Mammary epithelial cell (primary cell): Measurements from ENCODE around the gene NPAS3.

Experiments
- EZH2 ChIP-seq: IDR thresholded peaks from 2 replicates; pipeline ENCODE4 v1.6.1; 2012; ENCODE audit warnings: low read length, inconsistent platforms, borderline replicate concordance
- TF ChIP-seq, protein P1 (sequence below), 2 donors: IDR thresholded peaks in 1 of 2; conservative IDR thresholded peaks in 1 of 2; 2 replicates each; pipeline ENCODE4 v1.5.1; 2011 to 2012; ENCODE audit warnings: inconsistent platforms in 2 of 2, low read length in 2 of 2, mild to moderate bottlenecking in 2 of 2, control low read depth in 1 of 2, low read depth in 1 of 2; ENCODE audit not compliant: insufficient read depth in 1 of 2; ENCODE audit errors: extremely low read depth in 1 of 2

DNA sequence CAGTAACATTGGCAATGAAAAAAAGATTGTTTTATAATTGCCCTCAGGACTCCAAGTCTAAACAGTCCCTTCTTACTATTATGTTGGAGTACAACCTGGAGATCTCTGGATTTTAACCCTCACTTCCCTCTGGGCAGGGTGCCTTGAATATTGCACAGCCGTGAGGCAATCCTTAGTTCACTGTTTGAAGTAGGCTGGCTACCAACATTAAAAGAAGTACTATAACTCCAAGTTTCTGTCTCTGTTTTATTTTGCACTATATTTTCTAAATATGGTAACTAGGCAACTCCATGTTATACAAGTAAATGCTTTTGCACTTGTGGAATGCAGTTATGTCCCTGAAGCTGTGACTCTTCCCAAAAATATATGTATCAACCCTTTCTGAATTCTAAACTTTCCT lies 521.5 kb downstream of the NPAS3 start:
- TF ChIP-seq, protein P1, sequence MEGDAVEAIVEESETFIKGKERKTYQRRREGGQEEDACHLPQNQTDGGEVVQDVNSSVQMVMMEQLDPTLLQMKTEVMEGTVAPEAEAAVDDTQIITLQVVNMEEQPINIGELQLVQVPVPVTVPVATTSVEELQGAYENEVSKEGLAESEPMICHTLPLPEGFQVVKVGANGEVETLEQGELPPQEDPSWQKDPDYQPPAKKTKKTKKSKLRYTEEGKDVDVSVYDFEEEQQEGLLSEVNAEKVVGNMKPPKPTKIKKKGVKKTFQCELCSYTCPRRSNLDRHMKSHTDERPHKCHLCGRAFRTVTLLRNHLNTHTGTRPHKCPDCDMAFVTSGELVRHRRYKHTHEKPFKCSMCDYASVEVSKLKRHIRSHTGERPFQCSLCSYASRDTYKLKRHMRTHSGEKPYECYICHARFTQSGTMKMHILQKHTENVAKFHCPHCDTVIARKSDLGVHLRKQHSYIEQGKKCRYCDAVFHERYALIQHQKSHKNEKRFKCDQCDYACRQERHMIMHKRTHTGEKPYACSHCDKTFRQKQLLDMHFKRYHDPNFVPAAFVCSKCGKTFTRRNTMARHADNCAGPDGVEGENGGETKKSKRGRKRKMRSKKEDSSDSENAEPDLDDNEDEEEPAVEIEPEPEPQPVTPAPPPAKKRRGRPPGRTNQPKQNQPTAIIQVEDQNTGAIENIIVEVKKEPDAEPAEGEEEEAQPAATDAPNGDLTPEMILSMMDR (conservative IDR thresholded peaks at IDR 0.05 in 1 of 2, IDR thresholded peaks at IDR 0.05 in 1 of 2; ENCODE audit: extremely low read depth in 1 of 2, insufficient read depth in 1 of 2, low read depth in 1 of 2, low read length in 2 of 2) = no peak
- TF ChIP-seq EZH2 = no peak
